Measurements from ENCODE around the gene NTRK2.
"Not testable (repeated sequence)": the region's sequence is repeated elsewhere in the genome, so short reads cannot be mapped to it uniquely, and the experiment has no call there.

The NTRK2 gene

GRCh38 chr9:85040821-85041465 lies 371.4 kb downstream of the NTRK2 start:
- no peak for DNase-seq

GRCh38 chr9:85041466-85042137 lies 372.1 kb downstream of the NTRK2 start:
- no peak for DNase-seq

- no peak for DNase-seq
Measured at GRCh38 chr9:85042981-85043647, 373.6 kb downstream of the NTRK2 start.

- DNase-seq = no peak
Measured at GRCh38 chr9:85045271-85045670, 375.7 kb downstream of the NTRK2 start.

- no peak for DNase-seq
Measured at GRCh38 chr9:85046475-85046874, 376.9 kb downstream of the NTRK2 start.

GRCh38 chr9:85053206-85053786 lies 383.8 kb downstream of the NTRK2 start:
- no peak for DNase-seq

- no peak for DNase-seq
Measured at GRCh38 chr9:85054017-85054416, 384.5 kb downstream of the NTRK2 start.

- no peak for DNase-seq
Measured at GRCh38 chr9:85055506-85056202, 386.1 kb downstream of the NTRK2 start.

- DNase-seq = no peak
Measured at GRCh38 chr9:85056203-85056572, 386.7 kb downstream of the NTRK2 start.

- DNase-seq = no peak
Measured at GRCh38 chr9:85061969-85062368, 392.4 kb downstream of the NTRK2 start.

- no peak for DNase-seq
Measured at GRCh38 chr9:85062385-85063022, 393.0 kb downstream of the NTRK2 start.

- no peak for DNase-seq
Measured at GRCh38 chr9:85064811-85065371, 395.4 kb downstream of the NTRK2 start.

GRCh38 chr9:85067792-85068191 lies 398.3 kb downstream of the NTRK2 start:
- DNase-seq = no peak

GRCh38 chr9:85069421-85069820 lies 399.9 kb downstream of the NTRK2 start:
- not testable (repeated sequence) for DNase-seq

Measured in CD4-positive, alpha-beta T cell treated with Interleukin-12 subunit alpha and Interleukin-12 subunit beta, for 1 hour (primary cell).